Measurements from ENCODE around the gene BTG2. TPM values are rescaled to one million over a fixed set of nuclear protein-coding genes. Genes with fewer than 3 reads are reported as not detected.
A peak's percentile ranks its signal among the peaks of the same experiment; 100 is the strongest.

BTG2 gene
- total RNA-seq, 4 donors from 2014 or later: 41.9 to 82.1 (median 51.9) TPM

- H3K4me1 ChIP-seq: peaks cover 50 to 90% of the 10 kb centered on the region in 2 donors
- no peak overlapping the region for H3K4me3 ChIP-seq (replicated peaks in 1 of 3)
- TF ChIP-seq CTCF (IDR thresholded peaks at IDR 0.05): no peak
- TF ChIP-seq POLR2A (IDR thresholded peaks at IDR 0.05): no peak
- H3K27ac ChIP-seq: peak overlapping the region; percentile 73 to 90 (median 74)
- intact Hi-C loops (cut with DNase I): loop anchor here (5.0 to 10.0 kb wide), 4 partner anchors 63 to 421 kb away; no protein-coding TSS in a partner anchor
- DNase-seq: peak; percentile 27 to 36
- no peaks in the 10 kb centered on the region for H3K36me3 ChIP-seq
- no peaks in the 10 kb centered on the region for H3K27me3 ChIP-seq
- WGBS, 2 donors: 87 to 92% methylated on average over 12 of the region's 12 CpGs
- H3K9me3 ChIP-seq: no peaks in the 10 kb centered on the region
These were observed 31.3 kb upstream of the BTG2 start for GRCh38 chr1:203273869-203274602.

GRCh38 chr1:203274603-203275381 lies 30.5 kb upstream of the BTG2 start:
- Histone ChIP-seq H3K9me3 (no peaks in the 10 kb centered on the region), H3K4me3 (replicated peaks in 1 of 3) (no peak overlapping the region), H3K27me3 (no peaks in the 10 kb centered on the region), H3K27ac (peak overlapping the region; percentile 73 to 90 (median 74)), H3K36me3 (no peaks in the 10 kb centered on the region), H3K4me1 (peaks cover 51 to 89% of the 10 kb centered on the region in 2 donors)
- 50 to 57% methylated on average over 12 of the region's 12 CpGs for WGBS, 2 donors
- TF ChIP-seq POLR2A (IDR thresholded peaks at IDR 0.05) (peak in 1 of 2 donors; percentile 42), CTCF (IDR thresholded peaks at IDR 0.05) (no peak)
- intact Hi-C loops (cut with DNase I): loop anchor here (5.0 to 10.0 kb wide), 4 partner anchors 63 to 420 kb away; no protein-coding TSS in a partner anchor
- peak; percentile 71 to 73 for DNase-seq

GRCh38 chr1:203275656-203276272 lies 29.6 kb upstream of the BTG2 start:
- Histone ChIP-seq H3K27ac (peak overlapping the region in 2 of 3 donors; percentile 73 to 90), H3K4me3 (replicated peaks in 1 of 3) (no peak overlapping the region), H3K9me3 (no peaks in the 10 kb centered on the region), H3K27me3 (no peaks in the 10 kb centered on the region), H3K36me3 (no peaks in the 10 kb centered on the region), H3K4me1 (peaks cover 51 to 81% of the 10 kb centered on the region in 2 donors)
- intact Hi-C loops (cut with DNase I): loop anchor here (10.0 kb wide), 2 partner anchors 169 to 419 kb away; no protein-coding TSS in a partner anchor
- no peak for DNase-seq
- WGBS, 2 donors: 90 to 95% methylated on average over 11 of the region's 11 CpGs
- no peak for TF ChIP-seq POLR2A (IDR thresholded peaks at IDR 0.05)
- TF ChIP-seq CTCF (IDR thresholded peaks at IDR 0.05): no peak

- WGBS, 2 donors: 77 to 89% methylated on average over 5 of the region's 5 CpGs
- no peak overlapping the region for H3K4me3 ChIP-seq (replicated peaks in 1 of 3)
- no peaks in the 10 kb centered on the region for H3K27me3 ChIP-seq
- H3K27ac ChIP-seq: peak overlapping the region in 2 of 3 donors; percentile 74 to 83
- H3K4me1 ChIP-seq: peaks cover 51 to 80% of the 10 kb centered on the region in 2 donors
- no peak for TF ChIP-seq CTCF (IDR thresholded peaks at IDR 0.05)
- TF ChIP-seq POLR2A (IDR thresholded peaks at IDR 0.05): no peak
- no peaks in the 10 kb centered on the region for H3K9me3 ChIP-seq
- no peaks in the 10 kb centered on the region for H3K36me3 ChIP-seq
- intact Hi-C loops (cut with DNase I): loop anchor here (10.0 kb wide), 2 partner anchors 168 to 418 kb away; no protein-coding TSS in a partner anchor
- no peak for DNase-seq
These were observed 28.9 kb upstream of the BTG2 start for GRCh38 chr1:203276408-203276807.

Data from thyroid gland (tissue), 4 donors.